Osteoblast (primary cell): ENCODE results near the gene MAGEB10. TPM values are rescaled to one million over a fixed set of nuclear protein-coding genes. Genes with fewer than 3 reads are reported as not detected.
"Not testable (repeated sequence)": the region's sequence is repeated elsewhere in the genome, so short reads cannot be mapped to it uniquely, and the experiment has no call there.

Source experiments
- DNase-seq: peaks from one replicate; pipeline ENCODE4 v3.0.0; 2011; ENCODE audit warnings: low spot score, mixed read lengths; ENCODE audit not compliant: insufficient read length; ENCODE audit errors: missing footprints
- H2AFZ ChIP-seq: 2 replicates; pipeline ENCODE4 v1.6.0; 2011; ENCODE audit warnings: mild to moderate bottlenecking, low read length
- H3K27ac ChIP-seq: 2 replicates; pipeline ENCODE4 v1.5.1; 2011; ENCODE audit warnings: mild to moderate bottlenecking, low read depth, low read length, moderate library complexity
- H3K27me3 ChIP-seq: 2 replicates; pipeline ENCODE4 v1.6.0; 2012; ENCODE audit warnings: mild to moderate bottlenecking, control low read depth, inconsistent platforms, low read length, moderate library complexity; ENCODE audit not compliant: insufficient read depth
- H3K36me3 ChIP-seq: 2 replicates; pipeline ENCODE4 v1.5.1; 2011; ENCODE audit warnings: mild to moderate bottlenecking, low read length, control low read depth, moderate library complexity; ENCODE audit not compliant: insufficient read depth
- H3K4me1 ChIP-seq: 2 replicates; pipeline ENCODE4 v1.5.1; 2011; ENCODE audit warnings: mild to moderate bottlenecking, low read length, control low read depth, moderate library complexity; ENCODE audit not compliant: insufficient read depth
- H3K4me2 ChIP-seq: 2 replicates; pipeline ENCODE4 v1.6.0; 2011; ENCODE audit warnings: mild to moderate bottlenecking, low read length; ENCODE audit not compliant: insufficient read depth
- H3K4me3 ChIP-seq: fragments of 200-600 bp; sonication (generic); 3 replicates; pipeline ENCODE4 v1.5.1; 2012; ENCODE audit warnings: mild to moderate bottlenecking, low read length, inconsistent platforms; ENCODE audit not compliant: insufficient read depth
- H3K79me2 ChIP-seq: 2 replicates; pipeline ENCODE4 v1.6.0; 2012; ENCODE audit warnings: mild to moderate bottlenecking, low read length, control low read depth, inconsistent platforms; ENCODE audit not compliant: insufficient read depth
- H3K9me3 ChIP-seq: 2 replicates; pipeline ENCODE4 v1.5.1; 2011; ENCODE audit warnings: low read depth, low read length, control low read depth
- H4K20me1 ChIP-seq: 2 replicates; pipeline ENCODE4 v1.6.0; 2012; ENCODE audit warnings: mild to moderate bottlenecking, low read length, control low read depth; ENCODE audit not compliant: insufficient read depth
- total RNA-seq: library from RNA; depleted of rRNA; stranded (reverse); fragments of >200 nt; gene quantifications from 2 replicates; pipeline ENCODE4 v1.2.3, GENCODE V29; 2012
- TF ChIP-seq, protein P1 (sequence below): IDR thresholded peaks from 2 replicates; pipeline ENCODE4 v1.5.1; 2011; ENCODE audit warnings: mild to moderate bottlenecking, low read depth, low read length, moderate library complexity; ENCODE audit errors: extremely low read depth

The MAGEB10 gene
- total RNA-seq, 1 donor, result not detected

DNA sequence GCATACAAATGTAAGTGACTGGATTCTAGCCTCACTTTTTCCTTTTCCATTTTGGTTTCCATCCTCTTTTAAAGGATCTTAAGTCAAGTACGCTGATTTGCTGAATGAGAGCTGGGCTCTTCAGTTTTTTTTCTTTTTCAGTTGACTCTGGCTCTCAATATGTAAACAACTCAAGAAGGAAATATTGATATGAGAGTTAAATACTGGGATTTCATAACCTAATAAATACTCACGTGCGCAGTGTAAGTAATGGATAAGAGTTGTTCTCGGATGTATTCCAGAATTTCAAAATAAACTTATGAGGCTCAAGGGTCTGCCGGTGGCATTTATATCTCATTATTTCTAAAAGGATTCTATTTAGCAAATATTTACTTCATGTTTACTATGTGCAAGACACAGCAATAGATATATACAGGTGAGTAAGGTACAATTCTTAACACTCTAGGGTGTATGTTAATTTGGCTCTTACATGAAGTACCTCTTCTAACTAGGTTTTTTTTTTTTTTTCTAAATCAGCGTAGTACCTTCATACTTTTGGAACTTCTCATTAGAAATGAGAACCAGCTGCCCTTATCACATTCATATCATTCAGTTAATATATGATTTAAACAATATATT is 11.0 kb upstream of the MAGEB10 start:
- no peak overlapping the region for H3K4me3 ChIP-seq
- no peaks in the 10 kb centered on the region for H3K4me1 ChIP-seq
- H3K79me2 ChIP-seq, result no peaks in the 10 kb centered on the region
- H3K27me3 ChIP-seq, result no peaks in the 10 kb centered on the region
- no peak overlapping the region for H3K4me2 ChIP-seq
- no peaks in the 10 kb centered on the region for H3K36me3 ChIP-seq
- DNase-seq, result no peak
- no peak overlapping the region for H3K27ac ChIP-seq
- TF ChIP-seq, protein P1, sequence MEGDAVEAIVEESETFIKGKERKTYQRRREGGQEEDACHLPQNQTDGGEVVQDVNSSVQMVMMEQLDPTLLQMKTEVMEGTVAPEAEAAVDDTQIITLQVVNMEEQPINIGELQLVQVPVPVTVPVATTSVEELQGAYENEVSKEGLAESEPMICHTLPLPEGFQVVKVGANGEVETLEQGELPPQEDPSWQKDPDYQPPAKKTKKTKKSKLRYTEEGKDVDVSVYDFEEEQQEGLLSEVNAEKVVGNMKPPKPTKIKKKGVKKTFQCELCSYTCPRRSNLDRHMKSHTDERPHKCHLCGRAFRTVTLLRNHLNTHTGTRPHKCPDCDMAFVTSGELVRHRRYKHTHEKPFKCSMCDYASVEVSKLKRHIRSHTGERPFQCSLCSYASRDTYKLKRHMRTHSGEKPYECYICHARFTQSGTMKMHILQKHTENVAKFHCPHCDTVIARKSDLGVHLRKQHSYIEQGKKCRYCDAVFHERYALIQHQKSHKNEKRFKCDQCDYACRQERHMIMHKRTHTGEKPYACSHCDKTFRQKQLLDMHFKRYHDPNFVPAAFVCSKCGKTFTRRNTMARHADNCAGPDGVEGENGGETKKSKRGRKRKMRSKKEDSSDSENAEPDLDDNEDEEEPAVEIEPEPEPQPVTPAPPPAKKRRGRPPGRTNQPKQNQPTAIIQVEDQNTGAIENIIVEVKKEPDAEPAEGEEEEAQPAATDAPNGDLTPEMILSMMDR, result no peak
- H3K9me3 ChIP-seq, result no peaks in the 10 kb centered on the region
- no peak overlapping the region for H2AFZ ChIP-seq
- no peaks in the 10 kb centered on the region for H4K20me1 ChIP-seq

DNA sequence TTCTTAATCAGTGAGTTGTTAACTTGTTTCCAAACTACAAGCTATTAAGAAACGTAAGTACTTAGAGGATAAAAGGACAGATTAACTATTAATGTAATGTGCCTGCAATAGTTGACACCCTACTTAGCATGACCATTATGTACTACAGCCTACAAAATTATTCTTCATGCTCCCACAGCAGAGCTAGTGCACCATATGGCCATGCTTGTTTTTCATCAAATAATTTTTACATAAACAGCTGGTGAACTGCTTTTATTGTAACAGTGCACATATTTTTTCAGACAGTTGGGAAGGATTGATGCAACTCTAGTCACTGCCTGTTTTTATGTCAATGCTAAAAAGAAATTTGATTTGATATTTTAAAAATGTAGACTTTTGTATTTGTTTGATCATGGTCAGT is 10.2 kb upstream of the MAGEB10 start:
- Histone ChIP-seq H3K27me3 (no peaks in the 10 kb centered on the region), H2AFZ (no peak overlapping the region), H3K4me1 (no peaks in the 10 kb centered on the region), H3K79me2 (no peaks in the 10 kb centered on the region), H3K4me3 (no peak overlapping the region), H3K9me3 (no peaks in the 10 kb centered on the region), H3K27ac (no peak overlapping the region), H3K36me3 (no peaks in the 10 kb centered on the region), H3K4me2 (no peak overlapping the region), H4K20me1 (no peaks in the 10 kb centered on the region)
- no peak for DNase-seq
- TF ChIP-seq, protein P1, result no peak

DNA sequence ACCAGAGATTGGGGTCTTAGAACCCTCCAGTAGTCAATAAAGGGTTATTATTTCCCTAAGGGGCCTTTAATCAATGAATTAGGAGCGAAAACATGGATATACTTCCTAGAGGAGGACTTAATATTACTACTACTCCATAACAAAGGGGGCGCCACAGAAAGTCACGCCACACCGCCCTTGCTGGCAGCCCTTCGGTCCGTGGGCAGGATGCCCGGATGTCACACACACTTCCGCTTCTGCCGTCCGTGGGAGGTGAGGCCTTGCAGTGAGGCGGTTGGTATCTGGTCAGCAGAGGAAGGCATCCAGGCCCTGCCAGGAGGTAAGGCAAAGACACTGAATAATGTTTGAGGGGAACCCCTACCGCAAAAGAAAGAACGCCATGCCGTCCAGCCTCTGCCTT is 436 bp downstream of the MAGEB10 start:
- no peak overlapping the region for H3K27ac ChIP-seq
- H2AFZ ChIP-seq, result no peak overlapping the region
- no peak overlapping the region for H3K4me3 ChIP-seq
- H3K9me3 ChIP-seq, result no peaks in the 10 kb centered on the region
- H3K4me2 ChIP-seq, result no peak overlapping the region
- H3K4me1 ChIP-seq, result no peaks in the 10 kb centered on the region
- H4K20me1 ChIP-seq, result no peaks in the 10 kb centered on the region
- H3K36me3 ChIP-seq, result no peaks in the 10 kb centered on the region
- no peaks in the 10 kb centered on the region for H3K27me3 ChIP-seq
- TF ChIP-seq, protein P1, result no peak
- H3K79me2 ChIP-seq, result no peaks in the 10 kb centered on the region
- DNase-seq, result no peak

DNA sequence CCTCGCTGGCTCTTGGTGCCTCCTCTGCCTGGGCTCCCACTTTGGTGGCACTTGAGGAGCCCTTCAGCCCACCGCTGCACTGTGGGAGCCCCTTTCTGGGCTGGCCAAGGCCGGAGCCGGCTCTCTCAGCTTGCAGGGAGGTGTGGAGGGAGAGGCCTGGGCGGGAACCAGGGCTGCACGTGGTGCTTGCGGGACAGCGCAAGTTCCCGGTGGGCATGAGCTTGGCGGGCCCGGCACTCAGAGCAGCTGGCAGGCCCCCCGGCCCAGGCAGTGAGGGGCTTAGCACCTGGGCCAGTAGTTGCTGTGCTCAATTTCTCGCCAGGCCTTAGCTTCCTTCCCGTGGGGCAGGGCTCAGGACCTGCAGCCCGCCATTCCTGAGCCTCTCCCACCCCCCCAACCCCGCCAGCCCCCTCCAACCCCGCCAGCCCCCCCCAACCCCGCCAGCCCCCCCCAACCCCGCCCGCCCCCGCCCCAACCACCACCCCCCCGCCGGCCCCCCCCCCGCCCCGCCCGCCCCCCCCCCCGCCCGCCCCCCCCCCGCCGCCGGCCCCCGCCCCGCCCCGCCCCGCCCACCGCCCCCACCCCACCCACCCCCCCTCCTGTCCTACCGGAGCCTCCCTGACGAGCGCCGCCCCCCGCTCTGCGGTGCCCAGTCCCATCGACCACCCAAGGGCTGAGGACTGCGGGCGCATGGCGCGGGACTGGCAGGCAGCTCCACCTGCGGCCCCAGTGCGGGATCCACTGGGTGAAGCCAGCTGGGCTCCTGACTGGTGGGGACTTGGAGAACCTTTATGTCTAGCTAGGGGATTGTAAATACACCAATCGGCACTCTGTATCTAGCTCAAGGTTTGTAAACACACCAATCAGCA is 1.4 kb downstream of the MAGEB10 start:
- H3K4me1 ChIP-seq, H3K36me3 ChIP-seq, H3K9me3 ChIP-seq, H3K4me2 ChIP-seq, DNase-seq, H4K20me1 ChIP-seq, H3K27me3 ChIP-seq, H3K27ac ChIP-seq, H2AFZ ChIP-seq, H3K79me2 ChIP-seq, H3K4me3 ChIP-seq: not testable (repeated sequence)
